Sigmoid colon (tissue), 7 donors: ENCODE measurements around the gene BCL2L1. TPM values are rescaled to one million over a fixed set of nuclear protein-coding genes. Genes with fewer than 3 reads are reported as not detected.

Source experiments
- DNase-seq: peaks from one replicate; pipeline ENCODE4 v3.0.0-alpha.2; 2019
- H3K27ac ChIP-seq, 4 donors: fragments of 200-600 bp; sonication (generic); one replicate each; pipeline ENCODE4 v1.5.1; 2016 to 2019; ENCODE audit warnings: mild to moderate bottlenecking in 1 of 4
- H3K27me3 ChIP-seq, 3 donors: fragments of 200-600 bp; sonication (generic); one replicate each; pipeline ENCODE4 v1.5.1; 2019; ENCODE audit warnings: mild to moderate bottlenecking in 1 of 3
- H3K36me3 ChIP-seq, 4 donors: fragments of 200-600 bp; sonication (generic); one replicate each; pipeline ENCODE4 v1.5.1; 2016 to 2019
- H3K4me1 ChIP-seq, 4 donors: fragments of 200-600 bp; sonication (generic); one replicate each; pipeline ENCODE4 v1.5.1; 2017 to 2019
- H3K4me3 ChIP-seq, 4 donors: fragments of 200-600 bp; sonication (generic); one replicate each; pipeline ENCODE4 v1.5.1; 2017 to 2019; ENCODE audit warnings: mild to moderate bottlenecking in 2 of 4, moderate library complexity in 1 of 4
- H3K9me3 ChIP-seq, 4 donors: fragments of 200-600 bp in 3 of 4; sonication (generic) in 3 of 4; one replicate each; pipeline versions ENCODE4 v1.5.1 to v1.6.1; 2013 to 2019
- CTCF ChIP-seq, 4 experiments: fragments of 450-650 bp in 3 of 4; fragments of 200-600 bp in 1 of 4; IDR thresholded peaks; one replicate each; pipeline ENCODE4 v1.5.1; 2016 to 2019; ENCODE audit warnings: antibody characterized with exemption in 4 of 4, mild to moderate bottlenecking in 3 of 4, moderate library complexity in 2 of 4
- EP300 ChIP-seq, 4 donors: sonication (generic); formaldehyde crosslinking; IDR thresholded peaks; one replicate each; pipeline ENCODE4 v1.6.1; 2017; ENCODE audit warnings: antibody characterized with exemption in 4 of 4
- POLR2A ChIP-seq, 2 donors: fragments of 450-650 bp; IDR thresholded peaks; one replicate each; pipeline ENCODE4 v1.6.1; 2016; ENCODE audit warnings: antibody characterized with exemption in 2 of 2, mild to moderate bottlenecking in 2 of 2, moderate library complexity in 2 of 2
- POLR2AphosphoS5 ChIP-seq, 4 donors: sonication (generic); formaldehyde crosslinking; IDR thresholded peaks; one replicate each; pipeline ENCODE4 v1.6.1; 2017; ENCODE audit warnings: antibody characterized with exemption in 4 of 4
- WGBS, 2 donors: extraction: QIAGEN DNeasy Blood & Tissue Kit; methylation state at CpG; one replicate each; pipeline ENCODE4 v1.1.7; 2013; 5-methylcytosine and 5-hydroxymethylcytosine counted together
- intact Hi-C: fragments of 100-400 bp; cut with DNase I; formaldehyde crosslinking; loops from one replicate; pipeline ENCODE4 v1.15.1; 2023
- polyA plus RNA-seq, 3 donors: library from polyadenylated mRNA; stranded (reverse); fragments of 200-250 nt; gene quantifications; one replicate each; pipeline ENCODE4 v1.2.3, GENCODE V29; 2013
- total RNA-seq, 4 donors: library from RNA; depleted of rRNA; stranded (reverse); fragments of >200 nt; gene quantifications; one replicate each; pipeline ENCODE4 v1.1.0, GENCODE V29; 2016
- donor health status: healthy with polysubstance abuse.
- donor health status: Bipolar disorder and iron deficiency.
- donor health status: healthy.

The BCL2L1 gene
- total and polyA plus RNA-seq, 7 donors: 53.2 to 94.8 (median 71.3) TPM

GRCh38 chr20:31746068-31746878 is 23.6 kb upstream of the BCL2L1 start:
- intact Hi-C loops: no loop called here
- Histone ChIP-seq H3K27me3 (no peaks in the 10 kb centered on the region), H3K36me3 (no peaks in the 10 kb centered on the region), H3K27ac (no peak overlapping the region), H3K4me3 (no peak overlapping the region), H3K4me1 (no peaks in the 10 kb centered on the region), H3K9me3 (no peaks in the 10 kb centered on the region)
- no peak for DNase-seq
- TF ChIP-seq POLR2AphosphoS5 (IDR thresholded peaks at IDR 0.05) (no peak), POLR2A (IDR thresholded peaks at IDR 0.05) (no peak), EP300 (IDR thresholded peaks at IDR 0.05) (no peak), CTCF (IDR thresholded peaks at IDR 0.05) (no peak)
- WGBS, 2 donors: 37 to 69% methylated on average over 1 of the region's 1 CpG

GRCh38 chr20:31740656-31741323 is 18.1 kb upstream of the BCL2L1 start:
- H3K27me3 ChIP-seq: no peaks in the 10 kb centered on the region
- intact Hi-C loops: no loop called here
- no peaks in the 10 kb centered on the region for H3K36me3 ChIP-seq
- 71 to 80% methylated on average over 1 of the region's 1 CpG for WGBS, 2 donors
- H3K4me1 ChIP-seq: peaks cover 0 to 12% (median 8%) of the 10 kb centered on the region in 4 donors
- DNase-seq: no peak
- H3K27ac ChIP-seq: no peak overlapping the region
- TF ChIP-seq POLR2A (IDR thresholded peaks at IDR 0.05) (no peak), EP300 (IDR thresholded peaks at IDR 0.05) (no peak), POLR2AphosphoS5 (IDR thresholded peaks at IDR 0.05) (no peak), CTCF (IDR thresholded peaks at IDR 0.05) (no peak)
- no peaks in the 10 kb centered on the region for H3K9me3 ChIP-seq
- no peak overlapping the region for H3K4me3 ChIP-seq

- H3K4me1 ChIP-seq: peaks cover 0 to 12% (median 8%) of the 10 kb centered on the region in 4 donors
- no peaks in the 10 kb centered on the region for H3K36me3 ChIP-seq
- no peaks in the 10 kb centered on the region for H3K27me3 ChIP-seq
- H3K9me3 ChIP-seq: no peaks in the 10 kb centered on the region
- H3K27ac ChIP-seq: no peak overlapping the region
- 3 to 6% methylated on average over 1 of the region's 1 CpG for WGBS, 2 donors
- no peak for DNase-seq
- TF ChIP-seq CTCF (IDR thresholded peaks at IDR 0.05): no peak
- TF ChIP-seq EP300 (IDR thresholded peaks at IDR 0.05): no peak
- no peak for TF ChIP-seq POLR2A (IDR thresholded peaks at IDR 0.05)
- TF ChIP-seq POLR2AphosphoS5 (IDR thresholded peaks at IDR 0.05): no peak
- intact Hi-C loops: no loop called here
- H3K4me3 ChIP-seq: no peak overlapping the region
Observed at GRCh38 chr20:31740208-31740607, 17.5 kb upstream of the BCL2L1 start.

- H3K4me3 ChIP-seq: peak overlapping the region; percentile 40 to 68 (median 62)
- no peaks in the 10 kb centered on the region for H3K9me3 ChIP-seq
- H3K27me3 ChIP-seq: no peaks in the 10 kb centered on the region
- 0 to 1% methylated on average over 11 of the region's 11 CpGs for WGBS, 2 donors
- peaks cover 0 to 12% (median 8%) of the 10 kb centered on the region in 4 donors for H3K4me1 ChIP-seq
- peak overlapping the region in 3 of 4 donors; percentile 74 to 82 (median 78) for H3K27ac ChIP-seq
- intact Hi-C loops: no loop called here
- TF ChIP-seq POLR2AphosphoS5 (IDR thresholded peaks at IDR 0.05) (no peak), EP300 (IDR thresholded peaks at IDR 0.05) (no peak), POLR2A (IDR thresholded peaks at IDR 0.05) (no peak), CTCF (IDR thresholded peaks at IDR 0.05) (no peak)
- no peaks in the 10 kb centered on the region for H3K36me3 ChIP-seq
- no peak for DNase-seq
Observed at GRCh38 chr20:31739550-31739977, 16.9 kb upstream of the BCL2L1 start.
